Activated naive CD8-positive, alpha-beta T cell treated with anti-CD3 and anti-CD28 coated beads, Interleukin-2, amount 50 U/mL, for 24 hours (primary cell): ENCODE measurements around the gene TEFM.
"Not testable (repeated sequence)": the region's sequence is repeated elsewhere in the genome, so short reads cannot be mapped to it uniquely, and the experiment has no call there.

ENCODE experiments used
- ATAC-seq: fragments of 150-1000 bp; cut with Tn5 transposase; one replicate; pipeline ENCODE4 v1.10.0; 2021
- DNase-seq: peaks from one replicate; pipeline ENCODE4 v3.0.0; 2021
- H3K27ac Mint-ChIP-seq: one replicate; pipeline ENCODE4 v1.8.0; 2021; ENCODE audit warnings: mild to moderate bottlenecking, mixed read lengths
- H3K27me3 Mint-ChIP-seq: one replicate; pipeline ENCODE4 v1.8.0; 2021; ENCODE audit warnings: mixed read lengths
- H3K36me3 Mint-ChIP-seq: one replicate; pipeline ENCODE4 v1.8.0; 2021; ENCODE audit warnings: low read depth, mixed read lengths
- H3K4me1 Mint-ChIP-seq: one replicate; pipeline ENCODE4 v1.8.0; 2021; ENCODE audit warnings: mixed read lengths
- H3K4me3 Mint-ChIP-seq: one replicate; pipeline ENCODE4 v1.8.0; 2021; ENCODE audit warnings: mild to moderate bottlenecking, moderate library complexity, mixed read lengths
- H3K9me3 Mint-ChIP-seq: one replicate; pipeline ENCODE4 v1.8.0; 2021; ENCODE audit warnings: mixed read lengths

TEFM gene, protein sequence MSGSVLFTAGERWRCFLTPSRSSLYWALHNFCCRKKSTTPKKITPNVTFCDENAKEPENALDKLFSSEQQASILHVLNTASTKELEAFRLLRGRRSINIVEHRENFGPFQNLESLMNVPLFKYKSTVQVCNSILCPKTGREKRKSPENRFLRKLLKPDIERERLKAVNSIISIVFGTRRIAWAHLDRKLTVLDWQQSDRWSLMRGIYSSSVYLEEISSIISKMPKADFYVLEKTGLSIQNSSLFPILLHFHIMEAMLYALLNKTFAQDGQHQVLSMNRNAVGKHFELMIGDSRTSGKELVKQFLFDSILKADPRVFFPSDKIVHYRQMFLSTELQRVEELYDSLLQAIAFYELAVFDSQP

DNA sequence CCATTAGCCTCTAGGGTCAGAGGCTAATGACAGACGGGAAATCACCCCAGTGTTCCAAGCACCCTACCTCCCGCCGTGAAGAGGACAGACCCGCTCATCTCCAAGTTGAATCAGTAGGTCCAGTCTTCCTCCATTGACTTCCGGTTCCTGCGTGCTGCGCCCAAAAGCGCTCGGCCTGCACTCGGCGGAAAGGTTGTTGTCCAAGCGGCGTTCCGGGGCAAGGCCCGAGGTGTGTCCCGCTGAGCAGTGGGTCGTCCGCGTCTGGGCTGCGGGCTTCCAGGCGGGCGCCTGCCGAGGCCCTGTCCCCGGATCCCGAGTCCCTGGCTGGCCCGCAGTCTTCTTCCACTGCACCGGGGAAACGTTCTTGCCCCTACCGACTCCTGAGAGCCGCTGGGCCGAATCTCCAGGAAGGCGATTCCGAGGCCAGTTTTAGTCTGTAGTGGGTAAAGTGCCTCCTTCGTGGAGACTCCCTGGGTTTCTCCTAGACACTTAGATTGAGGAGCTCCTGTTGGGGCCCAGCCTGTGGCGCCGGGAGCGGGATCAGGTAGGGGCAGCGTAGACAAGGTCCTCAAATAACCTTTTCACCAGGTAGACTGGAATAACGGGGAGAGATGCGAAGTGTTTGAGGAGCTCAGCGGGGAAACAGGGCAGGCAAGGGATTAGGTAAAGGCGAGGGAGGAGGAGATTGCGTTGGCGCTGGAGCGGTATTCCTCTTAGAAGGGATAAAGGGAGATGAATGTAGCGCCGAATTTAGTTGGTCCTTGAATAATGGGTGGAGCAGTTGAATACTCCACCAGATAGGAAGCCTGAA is at the start of gene TEFM:
Gene TEFM (minus strand): TSS at position 138 of the 811 bp plus-strand sequence. CDS start 40 bp downstream, at position 98.
- Mint-ChIP-seq H3K4me3 (peak within 1 kb of the TSS; percentile 93), H3K27ac (peak within 1 kb of the TSS; percentile 88), H3K4me1 (peaks cover 39% of the 10 kb centered on the region), H3K9me3 (no peaks in the 10 kb centered on the region), H3K36me3 (peaks cover 7% of the 10 kb centered on the region), H3K27me3 (no peaks in the 10 kb centered on the region)
- peak; percentile 90 for DNase-seq
- peak; percentile 99 for ATAC-seq

DNA sequence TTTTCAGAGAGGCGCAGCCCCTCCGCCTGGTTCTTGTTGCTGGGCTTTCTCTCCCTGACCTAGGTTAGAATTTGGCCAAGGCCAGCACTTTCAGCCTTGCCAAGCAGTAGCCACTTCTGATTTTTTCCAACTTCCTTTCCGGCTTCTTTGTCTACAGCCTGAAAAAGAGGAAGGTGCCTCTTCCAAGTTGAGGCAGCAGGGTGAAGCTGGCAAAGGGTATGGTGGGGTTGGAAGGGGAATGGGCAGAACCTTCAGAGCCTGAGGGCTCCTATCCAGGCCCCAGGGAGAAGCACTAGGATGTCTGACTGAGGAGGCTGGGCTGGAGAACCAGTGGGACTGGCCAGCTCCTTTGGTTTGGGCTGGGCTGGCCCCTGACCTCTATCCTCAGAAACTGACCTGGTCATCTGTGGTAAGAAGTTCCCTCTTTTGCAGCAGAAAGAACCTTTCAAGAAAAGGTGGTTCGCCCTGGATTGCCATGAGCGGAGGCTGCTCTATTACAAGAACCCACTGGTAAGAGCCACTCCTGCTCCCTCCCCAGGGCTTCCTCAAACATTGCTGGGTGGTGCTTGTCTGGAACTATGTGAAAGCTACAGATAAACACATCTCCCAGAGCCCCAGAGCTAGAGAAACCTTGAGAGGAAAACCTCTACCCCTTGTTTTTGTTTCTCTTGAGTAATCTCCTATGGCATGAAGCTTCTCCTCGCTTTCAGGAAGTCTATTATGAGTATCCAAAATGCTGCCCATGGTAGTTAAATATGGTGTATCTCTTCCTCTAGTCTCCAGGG is 48.2 kb upstream of the TEFM start:
- Mint-ChIP-seq H3K36me3 (no peaks in the 10 kb centered on the region), H3K4me1 (peaks cover 10% of the 10 kb centered on the region), H3K27ac (no peak overlapping the region), H3K27me3 (peaks cover 15% of the 10 kb centered on the region), H3K9me3 (no peaks in the 10 kb centered on the region), H3K4me3 (no peak overlapping the region)
- DNase-seq: no peak
- no peak for ATAC-seq

DNA sequence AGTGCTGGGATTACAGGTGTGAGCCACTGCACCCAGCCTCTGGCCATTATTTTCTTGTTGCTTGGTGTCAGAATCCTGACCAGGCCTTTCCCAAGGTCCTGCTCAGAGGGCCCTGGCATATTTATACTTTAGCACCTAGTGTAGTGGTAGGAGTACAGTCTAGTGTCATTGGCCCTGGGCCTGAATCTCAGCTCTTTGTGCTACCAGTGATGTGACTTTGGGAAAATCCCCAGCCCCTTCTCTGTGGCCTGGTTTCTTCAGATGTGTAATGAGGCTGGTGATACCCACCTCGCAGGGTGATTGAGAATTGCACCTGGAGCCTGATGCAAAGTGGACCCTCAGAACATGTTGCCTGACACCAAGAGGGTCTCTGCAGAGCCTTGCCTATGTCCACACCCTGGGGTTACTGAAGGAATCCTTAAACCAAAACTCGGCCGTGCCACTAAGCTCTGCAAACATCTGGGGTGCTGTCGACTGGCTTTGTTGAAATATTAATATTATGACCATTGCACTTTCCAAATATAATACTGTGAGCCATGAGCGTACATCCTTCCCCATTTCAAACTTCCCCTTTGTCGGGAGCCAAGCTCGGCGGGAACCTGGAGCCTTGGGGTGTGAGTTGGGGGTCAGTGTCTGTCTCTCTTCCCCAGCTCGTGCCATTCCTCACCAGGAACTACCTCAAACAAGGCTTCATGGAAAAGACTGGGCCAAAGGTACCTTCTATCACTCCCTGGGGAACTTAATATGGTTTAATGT is 46.8 kb upstream of the TEFM start:
- H3K4me1 Mint-ChIP-seq: peaks cover 3% of the 10 kb centered on the region
- no peaks in the 10 kb centered on the region for H3K36me3 Mint-ChIP-seq
- H3K9me3 Mint-ChIP-seq: no peaks in the 10 kb centered on the region
- no peak overlapping the region for H3K27ac Mint-ChIP-seq
- H3K4me3 Mint-ChIP-seq: no peak overlapping the region
- ATAC-seq (peak; percentile 33), DNase-seq (no peak)
- peaks cover 3% of the 10 kb centered on the region for H3K27me3 Mint-ChIP-seq

DNA sequence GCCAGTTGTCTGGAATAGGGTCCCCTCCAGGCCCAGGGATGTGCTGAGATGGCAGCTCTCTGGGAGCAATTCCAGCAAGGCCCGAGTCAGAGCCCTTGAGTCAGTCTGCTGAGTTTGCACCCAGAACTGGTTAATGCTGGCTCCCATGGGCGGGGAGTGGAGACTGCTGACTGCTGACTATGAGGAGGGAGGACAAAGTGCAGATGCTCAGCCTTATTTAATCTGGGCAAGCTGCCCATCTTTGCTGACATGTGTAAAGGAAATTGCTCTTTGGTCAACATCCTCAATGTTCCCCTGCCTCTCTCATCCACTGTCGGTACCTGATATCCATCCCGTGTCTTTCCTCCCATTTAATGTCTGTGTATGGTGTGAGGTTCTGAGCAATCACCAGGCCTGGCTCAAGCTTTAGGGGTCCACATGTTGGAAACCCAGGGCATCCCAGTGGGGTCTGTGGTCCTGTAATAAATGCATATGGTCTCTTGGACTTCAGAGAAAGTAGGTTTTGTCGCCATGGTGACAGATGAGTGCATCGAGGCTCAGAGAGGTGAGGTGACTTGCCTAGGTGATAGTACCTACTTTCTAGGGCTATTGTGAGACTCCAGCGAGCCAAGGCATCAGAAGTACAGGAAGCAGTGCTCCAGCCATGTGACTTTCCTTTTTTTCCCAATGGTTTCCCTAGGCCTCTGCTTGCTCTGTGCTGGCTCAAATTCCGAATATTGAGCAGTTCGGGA is 44.8 kb upstream of the TEFM start:
- ATAC-seq (no peak), DNase-seq (no peak)
- H3K27me3 Mint-ChIP-seq: no peaks in the 10 kb centered on the region
- no peak overlapping the region for H3K4me3 Mint-ChIP-seq
- H3K27ac Mint-ChIP-seq: no peak overlapping the region
- peaks cover 3% of the 10 kb centered on the region for H3K4me1 Mint-ChIP-seq
- no peaks in the 10 kb centered on the region for H3K36me3 Mint-ChIP-seq
- no peaks in the 10 kb centered on the region for H3K9me3 Mint-ChIP-seq

DNA sequence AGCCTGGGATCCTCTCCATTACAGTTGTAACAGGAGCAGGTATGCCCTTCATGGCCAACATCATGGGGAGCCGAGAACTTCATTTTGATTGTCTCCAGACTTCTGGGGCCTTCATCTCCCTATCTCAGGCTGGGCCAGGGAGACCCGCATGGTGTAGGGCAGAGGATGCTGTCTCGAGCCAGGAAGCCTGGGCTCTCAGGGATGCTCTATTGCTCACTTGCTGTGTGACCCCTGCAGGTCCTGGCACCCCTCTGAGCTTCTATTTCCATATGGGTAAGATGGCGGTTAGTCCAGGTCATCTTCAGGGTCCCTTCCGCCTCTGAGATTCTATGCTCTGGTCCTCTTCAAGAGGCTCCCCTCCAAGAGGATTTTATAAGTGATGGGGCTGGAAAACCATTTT is 44.2 kb upstream of the TEFM start:
- DNase-seq (no peak), ATAC-seq (no peak)
- H3K4me3 Mint-ChIP-seq: no peak overlapping the region
- H3K27ac Mint-ChIP-seq: no peak overlapping the region
- no peaks in the 10 kb centered on the region for H3K27me3 Mint-ChIP-seq
- H3K9me3 Mint-ChIP-seq: no peaks in the 10 kb centered on the region
- H3K4me1 Mint-ChIP-seq: peaks cover 3% of the 10 kb centered on the region
- no peaks in the 10 kb centered on the region for H3K36me3 Mint-ChIP-seq

DNA sequence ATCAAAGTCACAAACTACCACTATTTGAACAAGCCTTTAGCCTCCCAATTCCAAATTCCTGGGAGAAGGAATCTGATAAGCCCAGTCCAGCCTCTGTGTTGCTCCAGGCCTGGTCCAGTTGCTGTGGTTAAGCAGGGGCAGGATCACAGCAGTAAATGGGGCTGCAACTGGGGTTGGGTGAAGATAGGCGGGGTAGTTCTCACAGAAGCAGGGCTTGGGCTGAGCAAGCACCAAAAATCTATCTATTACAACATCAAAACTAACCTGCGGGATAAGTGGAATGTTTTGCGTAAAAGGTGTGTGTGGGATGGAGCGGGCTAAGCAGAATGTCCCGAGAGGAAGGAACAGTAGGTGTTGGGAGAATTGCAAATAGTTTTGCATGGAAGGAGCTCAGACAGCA is 41.8 kb upstream of the TEFM start:
- Mint-ChIP-seq H3K27me3 (no peaks in the 10 kb centered on the region), H3K4me1 (peaks cover 1% of the 10 kb centered on the region), H3K27ac (no peak overlapping the region), H3K9me3 (no peaks in the 10 kb centered on the region), H3K36me3 (no peaks in the 10 kb centered on the region), H3K4me3 (no peak overlapping the region)
- DNase-seq (no peak), ATAC-seq (no peak)

DNA sequence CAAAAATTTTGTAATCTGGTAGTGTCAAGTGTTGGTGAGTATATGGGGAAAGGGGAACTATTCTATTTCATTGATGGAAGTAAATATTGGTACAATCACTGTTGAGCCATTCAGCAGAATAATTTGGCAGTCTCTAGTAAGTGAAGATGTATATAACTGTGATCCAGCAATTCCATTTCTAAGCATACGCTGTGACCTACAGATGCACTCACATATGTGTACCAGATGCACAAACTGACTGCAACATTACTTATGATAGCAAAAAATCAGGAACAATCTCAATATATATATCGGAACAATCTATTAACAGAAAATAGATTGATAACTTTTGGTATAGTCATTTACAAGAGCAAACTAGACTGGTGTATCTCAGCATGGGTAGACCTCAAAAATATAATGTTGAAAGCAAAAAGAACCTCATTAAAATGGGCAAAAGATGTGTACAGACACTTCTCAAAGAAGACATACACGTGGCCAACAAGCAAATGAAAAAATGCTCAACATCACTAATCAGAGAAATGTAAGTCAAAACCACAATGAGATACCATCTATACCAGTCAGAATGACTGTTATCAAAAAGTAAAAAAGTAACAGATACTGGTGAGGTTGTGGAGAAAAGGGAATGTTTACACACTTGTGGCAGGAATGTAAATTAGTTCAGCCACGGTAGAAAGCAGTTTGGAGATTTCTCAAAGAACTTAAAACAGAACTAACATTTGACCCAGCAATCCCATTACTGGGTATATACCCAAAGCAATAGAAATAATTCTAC is 36.5 kb upstream of the TEFM start:
- peaks cover 6% of the 10 kb centered on the region for H3K4me1 Mint-ChIP-seq
- H3K4me3 Mint-ChIP-seq: no peak overlapping the region
- no peaks in the 10 kb centered on the region for H3K9me3 Mint-ChIP-seq
- ATAC-seq (no peak), DNase-seq (no peak)
- no peaks in the 10 kb centered on the region for H3K27me3 Mint-ChIP-seq
- H3K27ac Mint-ChIP-seq: no peak overlapping the region
- no peaks in the 10 kb centered on the region for H3K36me3 Mint-ChIP-seq

DNA sequence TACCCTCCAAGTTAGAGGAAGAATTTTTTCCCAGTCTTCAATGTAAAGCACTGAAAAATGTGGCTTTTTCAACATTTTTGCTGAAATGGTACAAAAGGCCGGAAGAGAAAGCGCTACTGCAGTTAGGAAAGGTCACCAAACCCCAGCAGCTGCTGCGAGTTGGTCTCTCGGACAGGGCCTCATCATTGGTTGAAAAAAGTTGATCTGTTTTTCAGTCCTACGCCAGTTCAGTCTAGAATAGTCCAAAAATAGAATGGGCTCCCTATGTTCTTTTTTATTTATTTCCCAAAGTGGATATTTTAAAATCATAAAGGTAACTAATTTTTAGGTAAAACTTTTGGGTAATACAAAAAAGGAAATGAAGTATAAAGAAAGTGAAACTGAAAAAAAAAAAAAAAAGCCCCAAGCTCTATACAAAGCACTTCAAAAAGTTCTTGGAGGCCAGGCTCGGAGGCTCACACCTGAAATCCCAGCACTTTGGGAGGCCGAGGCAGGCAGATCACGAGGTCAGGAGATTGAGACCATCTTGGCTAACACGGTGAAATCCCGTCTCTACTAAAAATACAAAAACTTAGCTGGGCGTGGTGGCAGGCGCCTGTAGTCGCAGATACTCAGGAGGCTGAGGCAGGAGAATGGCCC is 33.1 kb upstream of the TEFM start:
- no peak overlapping the region for H3K27ac Mint-ChIP-seq
- no peaks in the 10 kb centered on the region for H3K27me3 Mint-ChIP-seq
- no peaks in the 10 kb centered on the region for H3K36me3 Mint-ChIP-seq
- peaks cover 6% of the 10 kb centered on the region for H3K4me1 Mint-ChIP-seq
- ATAC-seq (no peak), DNase-seq (no peak)
- H3K9me3 Mint-ChIP-seq: no peaks in the 10 kb centered on the region
- no peak overlapping the region for H3K4me3 Mint-ChIP-seq

DNA sequence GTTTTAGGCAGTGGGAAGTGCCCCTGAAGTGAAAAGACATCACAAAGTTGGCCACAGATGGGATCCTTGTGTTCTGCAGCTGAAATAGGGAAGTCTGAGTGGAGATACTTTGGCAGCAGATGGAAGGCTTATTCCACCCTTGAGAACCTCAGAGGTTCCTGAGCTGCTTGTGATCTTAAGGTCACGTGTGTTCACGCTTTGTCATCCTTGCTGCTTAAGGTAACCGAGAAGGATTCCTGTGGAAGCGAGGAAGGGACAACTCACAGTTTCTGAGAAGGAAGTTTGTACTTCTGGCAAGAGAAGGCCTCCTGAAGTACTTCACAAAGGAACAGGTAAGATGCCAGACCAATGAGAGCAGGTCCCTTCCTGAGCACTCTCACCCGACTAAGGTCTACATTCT is 27.9 kb upstream of the TEFM start:
- Mint-ChIP-seq H3K27ac (no peak overlapping the region), H3K27me3 (no peaks in the 10 kb centered on the region), H3K9me3 (no peaks in the 10 kb centered on the region), H3K4me3 (no peak overlapping the region), H3K36me3 (no peaks in the 10 kb centered on the region), H3K4me1 (peaks cover 1% of the 10 kb centered on the region)
- DNase-seq: no peak
- no peak for ATAC-seq

DNA sequence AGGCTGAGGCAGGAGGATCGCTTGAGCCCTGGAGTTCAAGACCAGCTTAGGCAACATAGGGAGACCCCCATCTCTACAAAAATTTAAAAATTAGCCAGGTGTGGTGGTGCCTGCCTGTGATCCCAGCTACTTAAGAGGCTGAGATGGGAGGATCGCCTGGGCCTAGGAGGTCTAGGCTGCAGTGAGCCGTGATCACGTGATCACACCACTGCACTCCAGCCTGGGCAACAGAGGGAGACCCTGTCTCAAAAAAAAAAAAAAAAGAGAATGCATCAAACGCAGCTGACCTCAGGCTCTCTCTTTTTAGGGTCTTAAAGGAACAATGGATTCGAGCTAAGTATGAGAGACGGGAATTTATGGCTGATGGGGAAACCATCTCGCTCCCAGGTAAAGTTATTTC is 25.5 kb upstream of the TEFM start:
- not testable (repeated sequence) for H3K36me3 Mint-ChIP-seq, H3K27ac Mint-ChIP-seq, ATAC-seq, H3K27me3 Mint-ChIP-seq, DNase-seq, H3K4me1 Mint-ChIP-seq, H3K9me3 Mint-ChIP-seq, H3K4me3 Mint-ChIP-seq

DNA sequence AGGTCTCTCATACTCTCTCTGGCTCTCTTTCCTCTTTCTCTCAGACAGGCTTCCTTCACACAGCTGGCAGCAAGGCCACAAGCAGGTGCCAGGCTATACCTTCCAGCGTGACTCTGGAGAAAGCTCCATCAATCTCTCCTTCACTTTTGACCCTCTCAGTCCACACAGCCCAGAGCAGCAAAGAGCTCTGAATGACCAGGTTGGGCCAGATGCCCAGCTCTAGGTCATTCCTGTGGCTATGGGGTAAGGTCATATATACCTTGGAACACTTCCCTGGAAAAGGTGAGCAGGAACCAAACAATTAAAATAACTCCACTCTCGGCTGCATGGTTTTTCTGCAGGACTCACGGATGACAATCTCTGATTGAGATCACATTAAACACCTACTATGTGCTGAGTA is 24.5 kb upstream of the TEFM start:
- peaks cover 9% of the 10 kb centered on the region for H3K27me3 Mint-ChIP-seq
- DNase-seq (no peak), ATAC-seq (no peak)
- no peaks in the 10 kb centered on the region for H3K36me3 Mint-ChIP-seq
- no peaks in the 10 kb centered on the region for H3K9me3 Mint-ChIP-seq
- H3K4me1 Mint-ChIP-seq: no peaks in the 10 kb centered on the region
- no peak overlapping the region for H3K4me3 Mint-ChIP-seq
- no peak overlapping the region for H3K27ac Mint-ChIP-seq

DNA sequence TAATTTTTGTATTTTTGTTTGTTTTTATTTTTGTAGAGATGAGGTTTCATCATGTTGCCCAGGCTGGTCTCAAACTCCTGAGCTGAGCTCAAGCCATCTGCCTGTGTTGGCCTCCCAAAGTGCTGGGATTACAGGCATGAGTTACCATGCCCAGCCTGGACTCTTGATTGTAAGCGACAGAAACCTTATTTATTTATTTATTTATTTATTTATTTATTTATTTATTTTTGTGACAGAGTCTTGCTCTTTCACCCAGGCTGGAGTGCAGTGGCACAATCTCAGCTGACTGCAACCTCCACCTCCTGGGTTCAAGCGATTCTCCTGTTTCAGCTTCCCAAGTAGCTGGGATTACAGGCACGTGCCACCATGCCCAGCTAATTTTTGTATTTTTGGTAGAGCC is 23.8 kb upstream of the TEFM start:
- H3K4me3 Mint-ChIP-seq, H3K4me1 Mint-ChIP-seq, DNase-seq, H3K9me3 Mint-ChIP-seq, ATAC-seq, H3K27me3 Mint-ChIP-seq, H3K36me3 Mint-ChIP-seq, H3K27ac Mint-ChIP-seq: not testable (repeated sequence)
